Uterus (tissue), 4 donors: ENCODE results near the gene CASTOR1. TPM values are rescaled to one million over a fixed set of nuclear protein-coding genes. Genes with fewer than 3 reads are reported as not detected.

Experiments
- DNase-seq, 2 donors: peaks; one replicate each; pipeline ENCODE4 v3.0.0-alpha.2; 2019 to 2020
- H3K27ac ChIP-seq, 2 donors: fragments of 200-600 bp; sonication (generic); 1 replicate in 1 of 2; 2 replicates in 1 of 2; pipeline ENCODE4 v1.5.1; 2016 to 2018
- H3K27me3 ChIP-seq, 2 donors: fragments of 200-600 bp; sonication (generic); one replicate each; pipeline ENCODE4 v1.5.1; 2018 to 2019; ENCODE audit warnings: control low read depth in 1 of 2
- H3K36me3 ChIP-seq, 2 donors: fragments of 200-600 bp; sonication (generic); one replicate each; pipeline ENCODE4 v1.5.1; 2019; ENCODE audit warnings: control low read depth in 1 of 2
- H3K4me1 ChIP-seq, 2 donors: fragments of 200-600 bp; sonication (generic); one replicate each; pipeline ENCODE4 v1.5.1; 2018 to 2019; ENCODE audit warnings: control low read depth in 1 of 2
- H3K4me3 ChIP-seq, 2 donors: fragments of 200-600 bp; sonication (generic); 1 replicate in 1 of 2; 2 replicates in 1 of 2; pipeline ENCODE4 v1.5.1; 2018 to 2019; ENCODE audit warnings: mild to moderate bottlenecking in 1 of 2
- H3K9me3 ChIP-seq, 2 donors: fragments of 200-600 bp; sonication (generic); one replicate each; pipeline ENCODE4 v1.5.1; 2019; ENCODE audit warnings: control low read depth in 1 of 2
- POLR2A ChIP-seq, 2 donors: fragments of 450-650 bp; IDR thresholded peaks; one replicate each; pipeline ENCODE4 v1.6.1; 2016; ENCODE audit warnings: antibody characterized with exemption in 2 of 2, mild to moderate bottlenecking in 1 of 2, moderate library complexity in 1 of 2
- intact Hi-C: fragments of 100-400 bp; cut with DNase I; formaldehyde crosslinking; loops from one replicate; pipeline ENCODE4 v1.15.1; 2023; ENCODE audit warnings: low total_unique reads
- total RNA-seq, 4 donors: library from RNA; depleted of rRNA in 3 of 4; stranded (reverse); fragments of >200 nt in 3 of 4; gene quantifications; one replicate each; pipeline versions ENCODE4 v1.1.0 to v1.2.4, GENCODE V29; 2014 to 2023
- TF ChIP-seq, protein P1 (sequence below), 4 experiments: fragments of 200-600 bp in 2 of 4; fragments of 450-650 bp in 2 of 4; sonication (generic) in 2 of 4; IDR thresholded peaks; one replicate each; pipeline ENCODE4 v1.5.1; 2016 to 2019; ENCODE audit warnings: antibody characterized with exemption in 4 of 4, mild to moderate bottlenecking in 2 of 4, moderate library complexity in 1 of 4
- donor health status: DM: yes; HTN: yes; CAD: no.

The CASTOR1 gene
- total RNA-seq, 4 donors from 2014 or later = 15.8 to 67.1 (median 27.7) TPM

- intact Hi-C loops = no loop called here
- H3K4me1 ChIP-seq = peaks cover 4 to 18% of the 10 kb centered on the region in 2 donors
- H3K9me3 ChIP-seq = no peaks in the 10 kb centered on the region
- no peak overlapping the region for H3K4me3 ChIP-seq
- no peaks in the 10 kb centered on the region for H3K36me3 ChIP-seq
- peak overlapping the region; percentile 73 to 76 for H3K27ac ChIP-seq
- TF ChIP-seq, protein P1, sequence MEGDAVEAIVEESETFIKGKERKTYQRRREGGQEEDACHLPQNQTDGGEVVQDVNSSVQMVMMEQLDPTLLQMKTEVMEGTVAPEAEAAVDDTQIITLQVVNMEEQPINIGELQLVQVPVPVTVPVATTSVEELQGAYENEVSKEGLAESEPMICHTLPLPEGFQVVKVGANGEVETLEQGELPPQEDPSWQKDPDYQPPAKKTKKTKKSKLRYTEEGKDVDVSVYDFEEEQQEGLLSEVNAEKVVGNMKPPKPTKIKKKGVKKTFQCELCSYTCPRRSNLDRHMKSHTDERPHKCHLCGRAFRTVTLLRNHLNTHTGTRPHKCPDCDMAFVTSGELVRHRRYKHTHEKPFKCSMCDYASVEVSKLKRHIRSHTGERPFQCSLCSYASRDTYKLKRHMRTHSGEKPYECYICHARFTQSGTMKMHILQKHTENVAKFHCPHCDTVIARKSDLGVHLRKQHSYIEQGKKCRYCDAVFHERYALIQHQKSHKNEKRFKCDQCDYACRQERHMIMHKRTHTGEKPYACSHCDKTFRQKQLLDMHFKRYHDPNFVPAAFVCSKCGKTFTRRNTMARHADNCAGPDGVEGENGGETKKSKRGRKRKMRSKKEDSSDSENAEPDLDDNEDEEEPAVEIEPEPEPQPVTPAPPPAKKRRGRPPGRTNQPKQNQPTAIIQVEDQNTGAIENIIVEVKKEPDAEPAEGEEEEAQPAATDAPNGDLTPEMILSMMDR (IDR thresholded peaks at IDR 0.05) = no peak
- peak in 1 of 2 donors; percentile 11 for TF ChIP-seq POLR2A (IDR thresholded peaks at IDR 0.05)
- peak in 1 of 2 donors; percentile 46 for DNase-seq
- H3K27me3 ChIP-seq = no peaks in the 10 kb centered on the region
Measured at GRCh38 chr22:30304495-30305244, 15.4 kb upstream of the CASTOR1 start.

DNA sequence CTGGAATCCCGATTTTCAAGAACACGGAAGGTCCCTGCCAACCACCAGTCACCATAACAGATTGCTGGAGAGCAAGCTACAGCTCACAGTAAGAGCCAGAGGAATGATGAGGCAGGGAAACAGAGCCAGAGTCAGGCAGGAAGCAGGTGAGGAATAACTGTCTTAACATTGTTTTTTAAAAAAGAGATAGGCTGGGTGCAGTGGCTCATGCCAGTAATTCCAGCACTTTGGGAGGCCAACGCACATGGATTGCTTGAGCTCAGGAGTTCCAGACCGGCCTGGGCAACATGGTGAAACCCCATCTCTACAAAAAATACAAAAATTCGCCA is 13.5 kb upstream of the CASTOR1 start:
- intact Hi-C loops = no loop called here
- H3K27ac ChIP-seq = peak overlapping the region; percentile 65 to 76
- peaks cover 4 to 14% of the 10 kb centered on the region in 2 donors for H3K4me1 ChIP-seq

DNA sequence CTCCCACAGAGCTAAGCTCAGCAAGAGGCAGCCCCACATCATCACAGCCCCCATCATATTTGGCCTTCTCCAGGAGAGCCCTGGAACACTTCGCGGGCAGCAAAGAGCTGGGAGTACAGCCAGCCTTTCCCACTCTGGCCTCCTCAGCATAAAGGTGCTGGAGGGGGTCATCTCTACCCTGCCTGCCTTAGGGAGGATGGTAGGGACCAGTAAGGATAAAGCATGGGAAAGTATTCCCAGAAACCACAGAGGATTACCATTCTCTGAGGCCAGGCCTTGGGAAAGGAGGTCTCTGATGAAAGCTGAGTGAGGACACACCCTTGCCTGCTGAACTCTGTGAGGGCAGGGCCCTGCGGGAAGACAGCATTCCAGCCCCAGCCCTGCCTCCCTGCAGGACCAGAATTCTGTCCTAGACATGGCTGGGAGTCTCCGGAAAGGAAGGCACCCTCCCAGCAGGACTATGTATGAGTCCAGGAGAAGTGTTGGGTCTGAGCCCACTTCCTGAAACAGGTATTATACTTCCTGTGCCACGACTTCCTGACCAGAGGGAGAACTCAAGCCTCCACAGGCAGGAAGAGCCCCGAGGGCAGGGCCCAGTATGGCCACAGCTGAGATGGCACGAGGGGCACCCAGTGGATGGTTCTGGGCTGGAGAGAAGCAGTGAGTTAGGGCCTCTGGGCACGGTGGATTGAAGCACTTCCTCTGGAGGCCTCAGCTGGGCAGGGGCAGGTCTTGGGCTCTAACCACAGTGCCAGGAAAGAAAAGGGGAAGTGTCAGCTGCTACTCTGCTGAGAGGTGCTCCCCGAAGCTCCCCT is 12.9 kb upstream of the CASTOR1 start:
- DNase-seq = no peak
- Histone ChIP-seq H3K36me3 (no peaks in the 10 kb centered on the region), H3K27me3 (no peaks in the 10 kb centered on the region)

More for the DNA sequence above, 13.5 kb upstream of the CASTOR1 start:
- no peaks in the 10 kb centered on the region for H3K27me3 ChIP-seq
- H3K4me3 ChIP-seq = no peak overlapping the region
- no peaks in the 10 kb centered on the region for H3K36me3 ChIP-seq
- no peaks in the 10 kb centered on the region for H3K9me3 ChIP-seq
- TF ChIP-seq, protein P1 (IDR thresholded peaks at IDR 0.05) = no peak
- TF ChIP-seq POLR2A (IDR thresholded peaks at IDR 0.05) = no peak
- no peak for DNase-seq

GRCh38 chr22:30299322-30299721 is 10.0 kb upstream of the CASTOR1 start:
- intact Hi-C loops = no loop called here
- no peaks in the 10 kb centered on the region for H3K36me3 ChIP-seq
- H3K4me3 ChIP-seq = no peak overlapping the region
- no peaks in the 10 kb centered on the region for H3K27me3 ChIP-seq
- no peak for TF ChIP-seq POLR2A (IDR thresholded peaks at IDR 0.05)
- TF ChIP-seq, protein P1 (IDR thresholded peaks at IDR 0.05) = no peak
- peak overlapping the region in 1 of 2 donors; percentile 76 for H3K27ac ChIP-seq
- H3K4me1 ChIP-seq = peaks cover 0 to under 1% of the 10 kb centered on the region in 2 donors
- H3K9me3 ChIP-seq = no peaks in the 10 kb centered on the region
- DNase-seq = no peak

More for the DNA sequence above, 12.9 kb upstream of the CASTOR1 start:
- no peak overlapping the region for H3K4me3 ChIP-seq
- TF ChIP-seq, protein P1 (IDR thresholded peaks at IDR 0.05) = no peak
- no peak for TF ChIP-seq POLR2A (IDR thresholded peaks at IDR 0.05)
- H3K27ac ChIP-seq = peak overlapping the region; percentile 65 to 76
- intact Hi-C loops = no loop called here
- no peaks in the 10 kb centered on the region for H3K9me3 ChIP-seq
- peaks cover 4 to 10% of the 10 kb centered on the region in 2 donors for H3K4me1 ChIP-seq
